Parathyroid adenoma (tissue), 2 donors: ENCODE measurements around the gene LDB1.

Experiments
- H2AFZ ChIP-seq: fragments of 300-600 bp; sonication (generic); one replicate; pipeline ENCODE4 v1.7.0; 2017; ENCODE audit warnings: antibody characterized with exemption, mild to moderate bottlenecking
- H3K27ac ChIP-seq: fragments of 300-600 bp; sonication (generic); one replicate; pipeline ENCODE4 v1.7.0; 2017
- H3K27me3 ChIP-seq: fragments of 300-600 bp; sonication (generic); one replicate; pipeline ENCODE4 v1.7.0; 2017; ENCODE audit warnings: low read length; ENCODE audit not compliant: control insufficient read depth, insufficient read depth
- H3K36me3 ChIP-seq: fragments of 300-600 bp; sonication (generic); one replicate; pipeline ENCODE4 v1.7.0; 2017; ENCODE audit warnings: low read length; ENCODE audit not compliant: control insufficient read depth, insufficient read depth
- H3K4me1 ChIP-seq: fragments of 300-600 bp; sonication (generic); one replicate; pipeline ENCODE4 v1.7.0; 2017; ENCODE audit warnings: control low read depth
- H3K4me2 ChIP-seq: fragments of 300-600 bp; sonication (generic); one replicate; pipeline ENCODE4 v1.7.0; 2017; ENCODE audit warnings: low read length
- H3K4me3 ChIP-seq: fragments of 300-600 bp; sonication (generic); one replicate; pipeline ENCODE4 v1.7.0; 2017; ENCODE audit warnings: low read depth, low read length
- H3K79me2 ChIP-seq: fragments of 300-600 bp; sonication (generic); one replicate; pipeline ENCODE4 v1.7.0; 2017; ENCODE audit warnings: control low read depth
- H3K9ac ChIP-seq: fragments of 300-600 bp; sonication (generic); one replicate; pipeline ENCODE4 v1.7.0; 2017; ENCODE audit warnings: mild to moderate bottlenecking
- H3K9me3 ChIP-seq: fragments of 300-600 bp; sonication (generic); one replicate; pipeline ENCODE4 v1.7.0; 2017; ENCODE audit warnings: low read length; ENCODE audit not compliant: control insufficient read depth
- TF ChIP-seq, protein P1 (sequence below): fragments of 300-600 bp; sonication (generic); IDR thresholded peaks from one replicate; pipeline ENCODE4 v1.7.0; 2017; ENCODE audit warnings: antibody characterized with exemption, mild to moderate bottlenecking
- donor health status: primary hyperparathyroidism.

The LDB1 gene, protein sequence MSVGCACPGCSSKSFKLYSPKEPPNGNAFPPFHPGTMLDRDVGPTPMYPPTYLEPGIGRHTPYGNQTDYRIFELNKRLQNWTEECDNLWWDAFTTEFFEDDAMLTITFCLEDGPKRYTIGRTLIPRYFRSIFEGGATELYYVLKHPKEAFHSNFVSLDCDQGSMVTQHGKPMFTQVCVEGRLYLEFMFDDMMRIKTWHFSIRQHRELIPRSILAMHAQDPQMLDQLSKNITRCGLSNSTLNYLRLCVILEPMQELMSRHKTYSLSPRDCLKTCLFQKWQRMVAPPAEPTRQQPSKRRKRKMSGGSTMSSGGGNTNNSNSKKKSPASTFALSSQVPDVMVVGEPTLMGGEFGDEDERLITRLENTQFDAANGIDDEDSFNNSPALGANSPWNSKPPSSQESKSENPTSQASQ

DNA sequence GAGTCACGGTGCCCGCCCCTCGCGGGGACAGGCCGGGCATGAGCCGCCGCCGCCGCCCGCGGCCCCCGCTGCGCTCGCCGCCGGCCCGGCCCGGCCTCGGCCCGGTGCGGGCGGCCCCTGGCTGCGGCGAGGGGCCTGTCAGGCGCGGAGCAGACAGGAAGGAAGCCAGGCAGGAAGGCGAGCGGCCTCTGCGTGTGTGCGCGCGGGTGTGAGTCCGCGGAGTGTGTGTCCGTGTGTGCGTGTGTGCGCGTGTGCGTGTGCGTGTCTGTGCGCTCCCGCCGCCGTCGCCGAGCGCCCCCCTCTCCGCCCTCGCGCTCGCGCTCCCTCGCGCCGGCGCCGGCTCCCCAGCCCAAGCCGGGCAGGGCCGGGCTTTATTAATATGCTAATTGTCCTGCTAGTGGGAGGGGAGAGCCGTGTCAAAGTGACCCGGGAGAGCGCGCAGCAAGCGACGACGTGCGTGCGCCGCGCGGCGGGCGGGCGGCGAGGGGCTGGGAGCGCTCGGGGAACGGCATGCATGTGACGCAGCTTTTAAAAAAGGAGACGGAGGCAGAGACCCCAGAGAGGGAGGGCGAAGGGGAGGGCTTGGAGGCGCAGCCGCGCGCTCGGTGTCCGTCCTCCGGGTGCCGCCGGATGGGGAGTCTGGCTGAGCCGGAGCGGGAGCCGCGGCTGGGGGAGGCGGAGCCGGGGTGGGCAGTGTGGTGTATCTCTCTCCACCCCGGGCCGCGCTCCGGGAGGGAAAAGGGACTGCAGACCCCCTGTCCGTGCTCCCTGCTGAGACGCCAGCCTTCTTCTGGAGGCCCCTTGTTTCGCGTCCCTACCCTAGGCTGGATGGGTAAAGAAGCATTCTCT, at the start of gene LDB1:
TSS of gene LDB1 (minus strand) at position 227 of the 849 bp plus-strand sequence. CDS start 258 bp downstream, outside the sequence.
- Histone ChIP-seq H3K27me3 (no peaks in the 10 kb centered on the region), H3K4me3 (peak within 1 kb of the TSS; percentile 89), H3K9me3 (no peaks in the 10 kb centered on the region), H3K4me2 (peak within 1 kb of the TSS; percentile 96), H3K4me1 (peaks cover 40% of the 10 kb centered on the region), H3K9ac (peak within 1 kb of the TSS; percentile 97), H3K79me2 (peaks cover 22% of the 10 kb centered on the region), H3K27ac (peak within 1 kb of the TSS; percentile 100), H2AFZ (peak within 1 kb of the TSS; percentile 95), H3K36me3 (no peaks in the 10 kb centered on the region)
- TF ChIP-seq, protein P1, sequence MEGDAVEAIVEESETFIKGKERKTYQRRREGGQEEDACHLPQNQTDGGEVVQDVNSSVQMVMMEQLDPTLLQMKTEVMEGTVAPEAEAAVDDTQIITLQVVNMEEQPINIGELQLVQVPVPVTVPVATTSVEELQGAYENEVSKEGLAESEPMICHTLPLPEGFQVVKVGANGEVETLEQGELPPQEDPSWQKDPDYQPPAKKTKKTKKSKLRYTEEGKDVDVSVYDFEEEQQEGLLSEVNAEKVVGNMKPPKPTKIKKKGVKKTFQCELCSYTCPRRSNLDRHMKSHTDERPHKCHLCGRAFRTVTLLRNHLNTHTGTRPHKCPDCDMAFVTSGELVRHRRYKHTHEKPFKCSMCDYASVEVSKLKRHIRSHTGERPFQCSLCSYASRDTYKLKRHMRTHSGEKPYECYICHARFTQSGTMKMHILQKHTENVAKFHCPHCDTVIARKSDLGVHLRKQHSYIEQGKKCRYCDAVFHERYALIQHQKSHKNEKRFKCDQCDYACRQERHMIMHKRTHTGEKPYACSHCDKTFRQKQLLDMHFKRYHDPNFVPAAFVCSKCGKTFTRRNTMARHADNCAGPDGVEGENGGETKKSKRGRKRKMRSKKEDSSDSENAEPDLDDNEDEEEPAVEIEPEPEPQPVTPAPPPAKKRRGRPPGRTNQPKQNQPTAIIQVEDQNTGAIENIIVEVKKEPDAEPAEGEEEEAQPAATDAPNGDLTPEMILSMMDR: peak; percentile 28

DNA sequence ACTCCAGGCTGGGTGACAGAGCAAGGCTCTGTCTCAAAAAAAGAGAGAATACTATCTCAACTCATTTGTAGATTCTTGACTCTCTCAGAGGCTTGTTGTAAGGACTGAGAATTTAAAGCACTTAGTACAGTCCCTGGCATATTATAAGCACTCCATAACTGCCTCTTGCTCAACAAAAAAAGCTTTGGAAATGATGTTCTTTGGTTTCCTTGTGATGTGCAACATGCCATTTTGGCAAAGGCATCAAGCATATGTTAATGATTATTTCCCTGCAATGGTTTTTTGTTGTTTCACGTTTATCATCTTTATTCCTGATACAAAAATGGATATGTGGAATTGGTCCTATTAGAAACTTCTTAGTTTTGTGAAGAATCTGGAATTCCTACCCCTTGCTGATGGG, 47.7 kb upstream of the LDB1 start:
- no peak overlapping the region for H3K4me2 ChIP-seq
- no peaks in the 10 kb centered on the region for H3K36me3 ChIP-seq
- no peak overlapping the region for H3K27ac ChIP-seq
- H3K4me1 ChIP-seq: peaks cover 4% of the 10 kb centered on the region
- no peak overlapping the region for H3K4me3 ChIP-seq
- TF ChIP-seq, protein P1: no peak
- H3K79me2 ChIP-seq: no peaks in the 10 kb centered on the region
- H2AFZ ChIP-seq: no peak overlapping the region
- H3K9me3 ChIP-seq: no peaks in the 10 kb centered on the region
- no peaks in the 10 kb centered on the region for H3K27me3 ChIP-seq
- no peak overlapping the region for H3K9ac ChIP-seq

DNA sequence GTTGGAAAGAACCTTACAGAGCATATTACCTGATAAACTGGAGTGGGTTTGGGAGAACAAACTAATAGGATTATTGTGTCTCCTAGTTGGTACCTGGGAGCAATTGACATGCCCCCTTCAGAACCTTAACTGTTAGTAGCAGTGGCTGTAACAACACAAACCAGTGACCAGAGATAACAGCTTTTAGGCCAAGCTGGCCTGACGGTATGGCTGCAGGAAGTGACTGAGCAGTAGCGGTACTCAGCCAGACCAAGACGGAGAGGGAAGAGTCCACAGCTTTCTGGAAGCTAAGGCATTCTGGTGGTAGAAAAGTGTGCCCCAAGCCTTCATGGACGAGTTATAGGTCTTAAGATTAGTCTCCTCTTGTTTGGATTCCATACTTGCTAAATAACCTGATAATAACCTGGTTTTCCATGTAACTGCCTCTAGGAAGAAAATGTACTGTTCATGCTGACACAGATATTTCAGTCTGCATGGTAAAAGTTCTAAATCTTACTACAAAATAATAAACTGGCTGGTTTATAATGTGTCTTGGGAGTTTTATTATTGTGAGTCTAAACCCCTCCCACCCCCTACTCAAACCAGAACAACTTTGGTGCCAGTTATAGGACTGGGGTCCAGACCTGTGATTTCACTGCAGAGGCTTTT, 43.3 kb upstream of the LDB1 start:
- no peak overlapping the region for H3K4me2 ChIP-seq
- H3K9me3 ChIP-seq: no peaks in the 10 kb centered on the region
- no peak overlapping the region for H3K4me3 ChIP-seq
- H3K36me3 ChIP-seq: no peaks in the 10 kb centered on the region
- no peaks in the 10 kb centered on the region for H3K27me3 ChIP-seq
- no peaks in the 10 kb centered on the region for H3K79me2 ChIP-seq
- H2AFZ ChIP-seq: no peak overlapping the region
- TF ChIP-seq, protein P1: no peak
- H3K4me1 ChIP-seq: no peaks in the 10 kb centered on the region
- H3K27ac ChIP-seq: no peak overlapping the region
- no peak overlapping the region for H3K9ac ChIP-seq

DNA sequence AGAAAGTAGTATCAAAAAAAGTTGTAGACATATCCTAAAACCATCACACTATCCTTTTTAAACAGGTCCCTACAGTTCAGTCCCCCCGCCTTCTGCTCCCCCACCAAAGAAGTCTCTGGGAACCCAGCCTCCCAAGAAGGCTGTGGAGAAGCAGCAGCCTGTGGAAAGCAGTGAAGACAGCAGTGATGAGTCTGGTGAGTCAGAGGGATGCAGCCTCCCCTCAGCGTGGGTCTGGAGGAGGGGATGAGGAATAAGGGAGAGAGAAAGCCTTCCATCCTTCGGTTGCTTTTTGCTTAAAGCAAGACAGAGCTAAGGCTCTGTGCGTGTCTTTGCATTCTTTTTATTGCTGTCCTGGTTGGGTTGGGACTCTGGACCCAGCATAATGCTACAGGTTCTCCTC, 39.7 kb upstream of the LDB1 start:
- H3K9ac ChIP-seq: no peak overlapping the region
- H3K27ac ChIP-seq: no peak overlapping the region
- H3K4me2 ChIP-seq: no peak overlapping the region
- H3K27me3 ChIP-seq: no peaks in the 10 kb centered on the region
- TF ChIP-seq, protein P1: no peak
- peaks cover 28% of the 10 kb centered on the region for H3K79me2 ChIP-seq
- H3K9me3 ChIP-seq: no peaks in the 10 kb centered on the region
- no peaks in the 10 kb centered on the region for H3K36me3 ChIP-seq
- H3K4me1 ChIP-seq: no peaks in the 10 kb centered on the region
- H2AFZ ChIP-seq: no peak overlapping the region
- H3K4me3 ChIP-seq: no peak overlapping the region
